HepG2 (cell line): ENCODE measurements around the gene RNF213. TPM values are rescaled to one million over a fixed set of nuclear protein-coding genes. Genes with fewer than 3 reads are reported as not detected.
A peak's percentile ranks its signal among the peaks of the same experiment; 100 is the strongest.

ENCODE experiments used
- ATAC-seq: fragments of 200-7000 bp; cut with Tn5 transposase; 3 replicates; pipeline ENCODE4 v1.9.1; 2020; ENCODE audit warnings: mild to moderate bottlenecking, moderate library complexity
- BruUV-seq: library from RNA; stranded (reverse); fragments of 400-500 nt; replicated peaks from 2 replicates; lab custom pipeline; 2021; lab: Mats Ljungman, UMichigan
- CTCF ChIA-PET: fragments of 300-600 bp; formaldehyde crosslinking; extraction: SDS; loops from one replicate; lab custom pipeline; 2021; ENCODE audit warnings: low total read pairs, inconsistent platforms, low intra/inter-chr PET ratio; lab: Yijun Ruan, JAX
- POLR2A ChIA-PET: fragments of 350-600 bp; sonication (Branson Sonifier 250); formaldehyde crosslinking; loops from one replicate; lab custom pipeline; 2020; ENCODE audit warnings: antibody characterized with exemption, inconsistent platforms; lab: Yijun Ruan, JAX
- DNase-seq: peaks from one replicate; pipeline ENCODE4 v3.0.0-alpha.2; 2015; ENCODE audit warnings: low spot score
- FAIRE-seq: peaks from 3 replicates; lab custom pipeline; 2011; peaks lifted over from hg19 to GRCh38; lab: Jason Lieb, UNC
- H2AFZ ChIP-seq: one replicate; pipeline ENCODE4 v1.6.1; 2011; ENCODE audit warnings: low read length, inconsistent platforms
- H3K27ac ChIP-seq: fragments of 300-600 bp; 3 replicates; pipeline ENCODE4 v1.8.0; 2011; ENCODE audit warnings: mixed run types, mild to moderate bottlenecking, mixed read lengths, low read length, inconsistent platforms; ENCODE audit not compliant: insufficient read depth; ENCODE audit errors: extremely low read length
- H3K27me3 ChIP-seq, 2 experiments: fragments of 200-600 bp in 1 of 2; 2 replicates in 1 of 2; 3 replicates in 1 of 2; pipeline versions ENCODE4 v1.6.0 to v1.8.0; 2011; ENCODE audit warnings: low read length in 2 of 2, mild to moderate bottlenecking in 2 of 2, moderate library complexity in 2 of 2, inconsistent platforms in 1 of 2; ENCODE audit not compliant: insufficient read depth in 2 of 2, control insufficient read depth in 1 of 2
- H3K36me3 ChIP-seq, 2 experiments: fragments of 200-600 bp in 1 of 2; replicated peaks in 1 of 2; 2 replicates in 1 of 2; 3 replicates in 1 of 2; pipeline versions ENCODE4 v1.5.1 to v1.8.0; 2011; ENCODE audit warnings: low read length in 2 of 2, inconsistent platforms in 1 of 2; ENCODE audit not compliant: insufficient read depth in 2 of 2, control insufficient read depth in 1 of 2
- H3K4me1 ChIP-seq: 2 replicates; pipeline ENCODE4 v1.5.1; 2012; ENCODE audit warnings: low read length, inconsistent platforms; ENCODE audit not compliant: insufficient read depth
- H3K4me2 ChIP-seq: 2 replicates; pipeline ENCODE4 v1.6.0; 2011; ENCODE audit warnings: low read depth, low read length, inconsistent platforms
- H3K4me3 ChIP-seq, 3 experiments: fragments of 200-600 bp in 1 of 3; sonication (generic), shearing (Covaris generic) in 1 of 3; replicated peaks in 1 of 3; 2 replicates each; pipeline ENCODE4 v1.5.1; 2011 to 2016; ENCODE audit warnings: low read length in 3 of 3, inconsistent platforms in 2 of 3, low read depth in 2 of 3, mild to moderate bottlenecking in 2 of 3, control low read depth in 1 of 3, mixed read lengths in 1 of 3; ENCODE audit not compliant: insufficient read depth in 1 of 3
- H3K79me2 ChIP-seq: one replicate; pipeline ENCODE4 v1.6.1; 2011; ENCODE audit warnings: low read length, inconsistent platforms; ENCODE audit not compliant: insufficient read depth
- H3K9ac ChIP-seq: 2 replicates; pipeline ENCODE4 v1.6.0; 2011; ENCODE audit warnings: mild to moderate bottlenecking, low read depth, low read length, inconsistent platforms; ENCODE audit not compliant: insufficient read depth
- H3K9me3 ChIP-seq: 2 replicates; pipeline ENCODE4 v1.5.1; 2012; ENCODE audit warnings: mild to moderate bottlenecking, low read length
- H4K20me1 ChIP-seq: 2 replicates; pipeline ENCODE4 v1.6.0; 2011; ENCODE audit warnings: inconsistent platforms, mild to moderate bottlenecking, low read length, moderate library complexity; ENCODE audit not compliant: insufficient read depth
- HDAC1 ChIP-seq: sonication (generic); formaldehyde crosslinking; IDR thresholded peaks from 2 replicates; pipeline ENCODE4 v1.5.1; 2020; ENCODE audit warnings: mild to moderate bottlenecking, missing genetic modification reagents
- ZBTB33 ChIP-seq: sonication (generic); formaldehyde crosslinking; IDR thresholded peaks from 2 replicates; pipeline ENCODE4 v1.4.0; 2020; ENCODE audit warnings: missing genetic modification reagents
- WGBS: methylation state at CpG from one replicate; pipeline ENCODE4 v1.1.6; 2017; ENCODE audit warnings: low lambda C conversion rate; 5-methylcytosine and 5-hydroxymethylcytosine counted together
- in situ Hi-C: cut with HindIII; loops from 2 replicates; pipeline ENCODE4 v1.10.0; 2017; ENCODE audit warnings: low pct_unique_long_range_greater_than_20kb; ENCODE audit not compliant: extremely low pct_ligation_motif_present
- intact Hi-C: fragments of 100-400 bp; cut with micrococcal nuclease; formaldehyde crosslinking; loops from one replicate; pipeline ENCODE4 v1.10.0; 2022; ENCODE audit not compliant: unreplicated experiment
- polyA plus RNA-seq, 8 experiments: library from polyadenylated mRNA; depleted of rRNA in 3 of 8; stranded (reverse) in 7 of 8; unstranded in 1 of 8; fragments of >200 nt; fragmentation: Illumina TruSeq in 4 of 8; extraction: Trizol in 4 of 8; gene quantifications; 2 replicates each; pipeline versions ENCODE4 v1.2.1 to v1.2.3, GENCODE V29; 2011 to 2016; ENCODE audit warnings: low read depth in 4 of 8, missing spikeins in 1 of 8, mixed read lengths in 1 of 8; ENCODE audit not compliant: insufficient read depth in 1 of 8
- total RNA-seq, 5 experiments: library from RNA; depleted of rRNA; stranded (reverse); fragments of >200 nt; fragmentation: Illumina TruSeq; extraction: Trizol; gene quantifications; 2 replicates each; pipeline ENCODE4 v1.2.3, GENCODE V29; 2016; ENCODE audit warnings: low read depth in 1 of 5

The RNF213 gene
- total and polyA plus RNA-seq, 2 of the 13 experiments (the other 11 are each of a cell fraction or from before 2014, with no cell fraction given) = 38.6 to 38.7 TPM

- FAIRE-seq = no peak
Measured at GRCh38 chr17:80253631-80254395, 6.8 kb upstream of the RNF213 start.

More at GRCh38 chr17:80253631-80254395, 6.8 kb upstream of the RNF213 start:
- Histone ChIP-seq H3K4me3 (no peak overlapping the region), H3K79me2 (no peaks in the 10 kb centered on the region), H3K4me2 (no peak overlapping the region), H4K20me1 (no peaks in the 10 kb centered on the region), H3K27me3 (no peaks in the 10 kb centered on the region), H3K27ac (no peak overlapping the region), H3K4me1 (peaks cover 20% of the 10 kb centered on the region), H3K9ac (no peak overlapping the region), H2AFZ (no peak overlapping the region), H3K36me3 (no peaks in the 10 kb centered on the region), H3K9me3 (no peaks in the 10 kb centered on the region)
- BruUV-seq = no TSS peak
- DNase-seq (no peak), ATAC-seq (no peak)
- CTCF ChIA-PET = no interaction called here
- POLR2A ChIA-PET = interaction anchor here (0.7 to 1.9 kb wide), 2 partner anchors 10 to 19 kb away, joined by 3 to 8 read pairs; no protein-coding TSS in a partner anchor
- TF ChIP-seq ZBTB33 (CRISPR knock-in tag) = peak; percentile 74
- no peak for TF ChIP-seq HDAC1 (CRISPR knock-in tag)
- intact Hi-C loops (no loop called here), in situ Hi-C loops (no loop called here)
- 93% methylated on average over 16 of the region's 21 CpGs for WGBS
